NCI-H748 treated with DMSO at 0.1 percent for 48 hours (cell line): ENCODE measurements around the gene VEGFB.

ENCODE experiments used
- DNase-seq: peaks from one replicate; lab custom pipeline; 2025; lab: John Stamatoyannopoulos, UW

Gene VEGFB

DNA sequence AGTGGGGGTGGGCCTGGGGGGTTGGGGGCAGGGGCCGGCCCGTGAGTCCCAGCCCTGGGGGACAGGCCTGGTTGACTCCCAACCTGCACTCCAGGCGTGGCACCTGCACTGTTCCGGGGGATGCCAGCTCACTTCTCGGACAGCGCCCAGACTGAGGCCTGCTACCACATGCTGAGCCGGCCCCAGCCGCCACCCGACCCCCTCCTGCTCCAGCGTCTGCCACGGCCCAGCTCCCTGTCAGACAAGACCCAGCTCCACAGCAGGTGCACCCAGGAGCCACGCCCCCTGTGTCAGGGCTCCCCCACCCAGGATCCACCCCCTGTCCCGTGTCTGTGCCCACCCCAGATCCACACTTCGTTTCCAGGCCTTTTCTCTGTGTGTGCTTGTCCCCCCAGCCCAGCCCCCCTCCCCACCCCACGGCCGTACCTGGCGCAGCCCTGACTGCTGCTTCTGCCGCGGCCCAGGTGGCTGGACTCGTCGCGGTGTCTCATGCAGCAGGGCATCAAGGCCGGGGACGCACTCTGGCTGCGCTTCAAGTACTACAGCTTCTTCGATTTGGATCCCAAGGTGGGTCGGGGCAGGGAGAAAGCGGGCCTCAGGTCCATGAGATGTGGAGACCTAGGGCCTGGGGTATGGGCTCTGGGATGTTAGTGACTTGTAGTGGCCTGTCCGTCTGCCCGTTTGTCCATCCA lies 23.1 kb upstream of the VEGFB start:
- DNase-seq, result no peak

DNA sequence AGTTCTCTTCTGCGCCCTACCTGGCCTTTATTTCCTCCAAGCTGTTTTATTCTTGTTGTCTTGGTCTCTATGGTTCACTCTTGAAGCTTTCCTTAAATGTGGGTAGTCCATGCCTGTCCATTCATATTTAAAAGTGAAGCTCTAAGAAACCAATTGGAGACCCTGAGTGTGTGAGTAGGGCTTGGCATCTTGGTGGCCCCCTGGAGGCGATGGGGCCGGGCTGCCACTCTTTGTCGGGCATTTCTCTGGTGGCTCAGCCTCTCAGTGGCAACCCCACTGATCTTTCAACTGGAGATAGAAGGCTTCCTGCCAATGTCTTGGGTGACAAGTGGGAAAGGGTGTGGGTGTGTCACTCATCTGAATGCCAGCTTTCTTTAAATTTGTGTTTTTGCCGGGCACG lies 17.5 kb upstream of the VEGFB start:
- DNase-seq, result no peak

DNA sequence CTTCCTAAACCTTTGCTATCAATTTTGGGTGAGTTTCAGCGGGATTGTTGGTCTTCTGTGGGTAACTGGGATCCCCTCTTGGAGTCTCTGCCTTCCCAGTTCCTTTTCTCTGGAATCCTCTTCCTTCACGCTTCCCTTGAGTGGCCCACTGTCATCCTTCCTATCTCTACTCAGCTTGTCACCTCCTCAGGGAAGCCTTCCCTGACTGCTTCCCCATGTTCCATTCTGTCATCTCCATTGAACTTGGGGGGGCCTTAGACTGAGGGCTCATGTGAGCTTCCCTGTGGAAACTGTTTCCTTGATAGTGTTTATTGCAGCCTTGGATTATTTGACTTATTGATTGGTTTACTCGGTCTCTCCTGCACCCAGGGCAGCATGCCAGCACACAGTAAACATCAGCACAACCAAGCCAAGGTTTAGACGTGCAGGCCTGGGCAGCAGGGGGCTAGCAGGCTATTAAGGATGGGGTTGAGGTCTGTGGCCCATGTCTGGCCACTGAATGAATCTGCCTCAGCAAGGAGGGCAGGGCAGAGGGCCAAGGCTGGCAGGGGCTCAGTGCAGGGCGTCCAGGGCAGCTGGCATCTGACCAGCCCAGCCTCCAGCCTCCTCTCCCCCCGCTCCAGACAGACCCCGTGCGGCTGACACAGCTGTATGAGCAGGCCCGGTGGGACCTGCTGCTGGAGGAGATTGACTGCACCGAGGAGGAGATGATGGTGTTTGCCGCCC lies 15.6 kb upstream of the VEGFB start:
- DNase-seq, result no peak

DNA sequence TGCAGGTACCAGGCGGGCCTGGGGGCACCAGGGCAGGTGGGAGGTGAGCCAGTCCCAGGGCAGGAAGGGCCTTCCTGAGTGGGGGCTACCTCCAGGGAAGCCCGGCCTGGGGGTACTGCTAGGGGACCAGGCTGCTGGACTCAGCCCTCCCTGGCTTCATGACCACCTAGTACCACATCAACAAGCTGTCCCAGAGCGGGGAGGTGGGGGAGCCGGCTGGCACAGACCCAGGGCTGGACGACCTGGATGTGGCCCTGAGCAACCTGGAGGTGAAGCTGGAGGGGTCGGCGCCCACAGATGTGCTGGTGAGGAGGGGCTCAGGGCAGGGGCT lies 15.1 kb upstream of the VEGFB start:
- DNase-seq, result no peak

DNA sequence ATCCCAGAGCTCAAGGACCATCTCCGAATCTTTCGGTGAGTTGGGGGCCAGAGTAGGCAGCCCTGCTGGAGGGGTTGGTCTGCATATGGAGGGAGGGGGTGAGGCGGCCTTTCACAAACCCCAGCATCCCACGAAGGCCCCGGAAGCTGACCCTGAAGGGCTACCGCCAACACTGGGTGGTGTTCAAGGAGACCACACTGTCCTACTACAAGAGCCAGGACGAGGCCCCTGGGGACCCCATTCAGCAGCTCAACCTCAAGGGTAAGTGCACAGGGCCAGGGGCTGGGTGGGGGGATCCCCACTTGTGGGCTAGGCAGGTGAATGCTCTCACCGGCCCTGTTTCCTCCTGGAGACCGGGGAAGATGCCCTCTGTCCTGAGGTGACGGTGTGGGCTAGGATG lies 14.6 kb upstream of the VEGFB start:
- no peak for DNase-seq

DNA sequence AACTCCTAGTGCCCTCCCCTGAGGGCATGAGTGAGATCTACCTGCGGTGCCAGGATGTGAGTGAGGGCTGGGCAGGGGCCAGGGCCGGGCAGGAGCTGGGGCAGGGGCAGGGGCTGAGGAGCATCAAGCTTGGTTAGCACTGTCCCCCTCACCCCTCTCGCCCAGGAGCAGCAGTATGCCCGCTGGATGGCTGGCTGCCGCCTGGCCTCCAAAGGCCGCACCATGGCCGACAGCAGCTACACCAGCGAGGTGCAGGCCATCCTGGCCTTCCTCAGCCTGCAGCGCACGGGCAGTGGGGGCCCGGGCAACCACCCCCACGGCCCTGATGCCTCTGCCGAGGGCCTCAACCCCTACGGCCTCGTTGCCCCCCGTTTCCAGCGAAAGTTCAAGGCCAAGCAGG lies 14.1 kb upstream of the VEGFB start:
- DNase-seq, result no peak

DNA sequence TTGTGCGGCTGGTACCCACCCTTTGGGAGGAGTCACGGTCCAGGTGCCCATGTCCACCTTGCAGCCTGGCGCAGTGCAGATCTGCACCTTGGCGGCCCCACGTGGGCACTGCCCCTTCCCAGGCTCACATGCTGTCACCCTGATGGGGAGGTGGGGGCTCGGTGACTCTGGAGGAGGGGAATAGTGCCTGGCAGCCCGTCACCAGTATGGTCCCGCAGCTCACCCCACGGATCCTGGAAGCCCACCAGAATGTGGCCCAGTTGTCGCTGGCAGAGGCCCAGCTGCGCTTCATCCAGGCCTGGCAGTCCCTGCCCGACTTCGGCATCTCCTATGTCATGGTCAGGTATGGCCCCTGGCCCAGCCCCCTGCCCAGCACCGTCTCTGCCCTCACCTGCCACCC lies 13.6 kb upstream of the VEGFB start:
- DNase-seq, result no peak

DNA sequence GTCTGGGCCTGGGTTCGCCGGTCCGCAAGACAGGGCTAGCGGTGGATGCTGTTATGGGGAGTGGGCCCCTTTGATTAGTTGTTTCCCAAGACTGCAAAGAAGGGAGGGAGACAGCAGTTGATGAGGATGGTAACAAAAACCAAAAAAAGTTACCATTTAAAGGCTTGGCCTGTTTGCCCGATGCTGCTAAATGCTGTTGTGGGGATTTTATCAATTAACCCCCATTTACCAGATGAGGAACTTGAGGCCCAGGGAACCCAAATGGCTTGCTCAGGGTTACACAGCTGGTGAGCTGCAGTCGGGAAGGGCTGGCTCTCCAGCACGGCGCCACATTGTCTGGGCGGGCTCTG lies 11.8 kb upstream of the VEGFB start:
- no peak for DNase-seq

DNA sequence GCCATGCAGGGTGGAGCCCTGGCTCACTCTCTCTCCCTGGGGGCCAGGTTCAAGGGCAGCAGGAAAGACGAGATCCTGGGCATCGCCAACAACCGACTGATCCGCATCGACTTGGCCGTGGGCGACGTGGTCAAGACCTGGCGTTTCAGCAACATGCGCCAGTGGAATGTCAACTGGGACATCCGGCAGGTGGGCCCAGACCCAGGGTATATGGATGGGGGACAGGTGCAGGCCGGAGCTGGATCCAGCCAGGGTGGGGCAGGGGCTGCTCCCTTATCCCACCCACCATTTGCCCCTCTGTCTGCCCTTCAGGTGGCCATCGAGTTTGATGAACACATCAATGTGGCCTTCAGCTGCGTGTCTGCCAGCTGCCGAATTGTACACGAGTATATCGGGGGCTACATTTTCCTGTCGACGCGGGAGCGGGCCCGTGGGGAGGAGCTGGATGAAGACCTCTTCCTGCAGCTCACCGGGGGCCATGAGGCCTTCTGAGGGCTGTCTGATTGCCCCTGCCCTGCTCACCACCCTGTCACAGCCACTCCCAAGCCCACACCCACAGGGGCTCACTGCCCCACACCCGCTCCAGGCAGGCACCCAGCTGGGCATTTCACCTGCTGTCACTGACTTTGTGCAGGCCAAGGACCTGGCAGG lies 11.3 kb upstream of the VEGFB start:
- DNase-seq, result no peak

DNA sequence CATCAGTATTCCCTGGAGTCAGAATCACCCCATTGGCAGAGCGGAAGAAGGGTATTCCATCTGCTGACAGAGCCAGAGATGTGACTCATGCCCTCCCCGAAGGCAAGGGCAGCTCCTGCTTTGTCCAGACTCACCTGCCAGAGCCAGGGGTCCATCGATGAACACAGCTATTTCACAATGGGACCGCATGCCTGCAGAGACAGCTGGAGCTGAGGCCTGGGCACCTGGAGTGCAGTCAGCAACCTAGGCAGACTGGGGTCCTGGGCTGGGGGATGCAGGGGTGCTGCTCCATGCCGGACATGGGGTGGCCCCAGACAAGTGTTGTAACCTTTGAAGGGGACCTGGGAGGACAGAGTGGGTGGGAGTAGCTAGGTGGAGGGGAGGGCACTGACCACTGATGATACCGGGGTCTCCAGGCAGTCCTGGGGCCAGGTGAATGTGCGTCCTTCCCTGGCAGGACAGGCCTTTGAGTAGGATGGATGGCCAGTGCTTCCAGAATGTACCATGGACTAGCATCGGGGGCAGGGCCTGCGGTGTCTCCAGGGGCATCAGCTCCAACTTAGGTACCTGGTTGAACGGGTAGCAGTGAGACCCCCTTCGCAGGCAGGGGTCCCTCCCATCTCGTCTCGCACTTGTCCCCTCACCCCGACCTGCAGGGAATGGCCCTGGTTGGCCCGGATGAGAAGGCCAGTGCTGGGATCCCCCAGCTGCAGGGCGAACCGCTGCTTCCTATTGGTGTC lies 10.1 kb upstream of the VEGFB start:
- DNase-seq, result no peak

DNA sequence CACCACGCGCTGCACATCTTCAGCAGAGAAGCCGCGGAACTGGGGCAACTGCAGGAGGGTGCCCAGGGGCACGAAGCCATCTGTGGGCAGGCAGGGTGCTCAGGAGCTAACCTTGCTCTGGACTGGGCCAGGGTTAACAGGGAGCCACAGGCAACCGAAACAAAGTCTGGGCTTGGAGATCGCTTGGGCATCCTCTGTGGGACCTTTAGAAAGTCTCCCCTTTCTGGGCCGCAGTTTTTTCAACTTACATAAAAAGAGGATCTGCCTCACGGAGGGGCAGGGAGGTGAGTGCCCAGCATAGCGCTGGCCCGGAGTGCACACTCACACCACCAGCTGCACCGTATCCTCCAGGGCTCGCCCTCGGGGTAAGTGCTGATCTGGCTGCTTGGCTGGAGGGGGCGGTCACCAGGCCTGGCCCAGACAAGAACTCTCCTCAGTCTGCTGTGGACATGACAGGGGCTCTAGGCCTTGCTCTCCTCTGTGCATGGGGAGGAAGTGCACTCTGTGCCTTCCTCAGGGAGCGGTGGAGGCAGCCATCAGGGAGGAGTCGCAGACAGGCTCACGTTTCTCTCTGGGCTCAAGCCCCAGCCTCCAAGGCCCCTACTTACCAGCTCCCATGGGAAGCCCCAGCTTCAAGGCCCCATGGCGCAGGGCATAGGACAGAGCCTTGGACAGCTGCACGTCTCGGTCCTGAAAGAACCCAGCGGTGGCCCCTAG lies 9.3 kb upstream of the VEGFB start:
- no peak for DNase-seq

DNA sequence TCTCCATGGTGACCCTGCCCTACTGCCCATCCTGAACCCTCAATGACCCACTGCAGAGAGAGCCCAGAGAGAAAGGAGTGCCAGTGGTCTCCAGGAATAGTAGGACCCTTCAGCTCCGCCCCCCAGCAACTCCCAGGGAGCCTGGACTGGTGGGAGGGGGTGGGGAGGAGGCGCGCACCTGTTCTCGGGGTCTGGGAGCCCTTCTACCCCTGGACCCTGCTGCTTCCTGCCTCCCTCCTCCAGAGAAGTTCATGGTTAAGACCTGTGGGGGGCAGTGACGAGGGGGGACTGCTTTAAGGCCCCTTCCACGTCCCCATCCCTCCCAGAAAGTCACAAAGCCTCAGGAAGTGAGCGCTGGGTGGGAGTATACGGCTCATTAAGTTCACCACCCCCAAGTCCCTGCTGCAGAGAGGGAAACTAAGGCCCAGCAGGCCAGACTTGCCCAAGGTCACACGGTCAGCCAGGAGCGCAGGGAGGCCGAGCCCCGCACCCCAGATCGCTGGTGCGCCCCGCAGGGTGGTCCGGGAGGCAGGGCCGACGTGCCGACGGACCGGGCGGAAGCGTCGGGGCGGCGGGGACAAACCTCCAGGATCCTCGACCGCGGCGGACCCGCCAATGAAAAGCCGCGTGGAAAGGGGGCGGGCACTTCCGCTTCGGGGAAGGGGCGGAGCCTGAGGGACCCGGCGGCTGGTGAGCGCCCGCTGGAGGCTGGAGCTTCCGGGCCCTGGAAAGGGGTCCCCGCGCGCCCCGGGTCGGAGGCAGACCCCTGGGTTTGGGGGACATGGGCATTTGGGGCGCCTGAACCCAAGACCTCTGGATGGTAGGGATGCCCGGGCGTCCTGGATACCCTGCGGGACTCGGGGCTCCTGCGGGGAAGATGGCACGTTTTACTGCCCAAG lies 8.5 kb upstream of the VEGFB start, which contains the start of the genes NUDT22 and TRPT1:
Gene NUDT22, plus strand, starts transcription at position 667 of the 899 bp plus-strand sequence. CDS start 379 bp downstream, outside the sequence.
Gene TRPT1, minus strand, starts transcription at position 579 of the 899 bp plus-strand sequence. Its CDS starts 326 bp downstream, at position 253.
- DNase-seq, result peak; percentile 82

DNA sequence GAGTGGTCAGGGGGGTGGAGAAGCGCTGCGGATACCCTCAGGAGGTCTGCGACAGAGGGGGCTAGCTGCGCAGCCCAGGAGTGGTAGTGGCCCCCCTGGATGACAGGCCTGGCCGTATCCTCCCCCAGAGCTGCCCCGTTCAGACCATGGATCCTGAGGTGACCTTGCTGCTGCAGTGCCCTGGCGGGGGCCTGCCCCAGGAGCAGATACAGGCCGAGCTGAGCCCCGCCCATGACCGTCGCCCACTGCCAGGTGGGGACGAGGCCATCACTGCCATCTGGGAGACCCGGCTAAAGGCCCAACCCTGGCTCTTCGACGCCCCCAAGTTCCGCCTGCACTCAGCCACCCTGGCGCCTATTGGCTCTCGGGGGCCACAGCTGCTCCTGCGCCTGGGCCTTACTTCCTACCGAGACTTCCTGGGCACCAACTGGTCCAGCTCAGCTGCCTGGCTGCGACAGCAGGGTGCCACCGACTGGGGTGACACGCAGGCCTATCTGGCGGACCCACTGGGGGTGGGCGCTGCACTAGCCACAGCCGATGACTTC lies 7.8 kb upstream of the VEGFB start:
- DNase-seq, result peak; percentile 36

DNA sequence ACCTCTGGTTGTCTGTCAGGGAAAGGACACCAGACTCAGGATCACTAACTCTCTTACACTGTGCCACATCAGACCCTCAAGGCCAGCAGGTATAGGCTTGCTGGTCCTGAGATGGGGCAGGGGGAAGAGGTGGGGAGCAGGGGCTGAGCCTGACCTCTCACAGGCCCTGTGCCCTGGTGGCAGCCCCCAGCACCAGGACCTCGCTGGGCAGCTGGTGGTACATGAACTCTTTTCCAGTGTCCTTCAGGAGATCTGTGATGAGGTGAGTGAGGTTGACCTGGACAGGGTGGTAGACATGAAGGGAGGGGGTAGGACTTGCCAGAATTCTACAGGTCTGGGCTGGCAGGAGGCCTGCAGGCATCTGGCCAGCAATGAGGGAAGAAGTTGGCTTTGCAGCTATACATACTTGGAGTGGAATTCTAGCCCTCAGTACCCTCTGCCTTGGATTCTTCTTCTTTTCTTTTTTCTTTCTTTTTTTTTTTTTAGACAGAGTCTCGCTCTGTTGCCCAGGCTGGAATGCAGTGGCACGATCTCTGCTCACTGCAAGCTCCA lies 6.9 kb upstream of the VEGFB start:
- no peak for DNase-seq

DNA sequence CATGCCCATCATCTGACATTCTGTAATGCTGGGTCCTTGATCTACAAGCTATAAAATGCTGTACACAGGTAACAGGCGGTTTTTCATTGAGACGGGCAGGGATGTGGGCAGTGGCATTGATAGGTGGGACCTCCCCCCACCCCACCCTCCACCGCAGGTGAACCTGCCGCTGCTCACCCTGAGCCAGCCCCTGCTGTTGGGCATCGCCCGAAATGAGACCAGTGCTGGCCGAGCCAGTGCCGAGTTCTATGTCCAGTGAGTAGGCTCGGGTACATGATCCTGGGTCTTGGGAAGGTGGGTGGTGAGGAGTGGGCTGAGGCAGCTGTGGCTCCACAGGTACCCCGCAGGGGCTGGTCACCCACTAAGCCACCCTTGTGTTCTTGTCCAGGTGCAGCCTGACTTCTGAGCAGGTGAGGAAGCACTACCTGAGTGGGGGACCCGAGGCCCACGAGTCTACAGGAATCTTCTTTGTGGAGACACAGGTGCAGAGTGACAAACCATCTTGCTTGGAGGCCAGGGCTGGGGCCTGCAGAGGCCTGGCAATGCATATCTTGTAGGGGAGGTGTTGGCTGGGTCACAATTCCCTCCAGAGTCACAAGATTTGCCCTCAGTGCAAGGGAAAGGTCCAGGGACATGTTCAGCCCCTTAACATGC lies 5.2 kb upstream of the VEGFB start:
- DNase-seq, result no peak

DNA sequence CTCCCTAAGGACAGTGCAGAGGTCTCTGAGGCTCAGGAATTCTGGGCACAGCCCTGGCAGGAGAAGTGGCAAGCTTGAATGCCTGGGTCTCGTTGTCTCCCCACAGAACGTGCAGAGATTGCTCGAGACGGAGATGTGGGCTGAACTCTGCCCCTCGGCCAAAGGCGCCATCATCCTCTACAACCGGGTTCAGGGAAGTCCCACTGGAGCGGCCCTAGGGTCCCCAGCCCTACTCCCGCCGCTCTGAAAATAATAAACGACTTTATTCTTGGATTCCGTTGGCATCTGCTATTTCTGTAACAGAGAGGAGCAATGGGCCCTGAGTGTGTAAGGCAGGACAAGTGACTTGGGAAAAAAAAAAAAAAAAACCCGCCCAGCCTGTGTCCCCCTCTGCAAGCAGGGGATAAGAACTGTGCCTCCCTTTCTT lies 4.6 kb upstream of the VEGFB start:
- no peak for DNase-seq

DNA sequence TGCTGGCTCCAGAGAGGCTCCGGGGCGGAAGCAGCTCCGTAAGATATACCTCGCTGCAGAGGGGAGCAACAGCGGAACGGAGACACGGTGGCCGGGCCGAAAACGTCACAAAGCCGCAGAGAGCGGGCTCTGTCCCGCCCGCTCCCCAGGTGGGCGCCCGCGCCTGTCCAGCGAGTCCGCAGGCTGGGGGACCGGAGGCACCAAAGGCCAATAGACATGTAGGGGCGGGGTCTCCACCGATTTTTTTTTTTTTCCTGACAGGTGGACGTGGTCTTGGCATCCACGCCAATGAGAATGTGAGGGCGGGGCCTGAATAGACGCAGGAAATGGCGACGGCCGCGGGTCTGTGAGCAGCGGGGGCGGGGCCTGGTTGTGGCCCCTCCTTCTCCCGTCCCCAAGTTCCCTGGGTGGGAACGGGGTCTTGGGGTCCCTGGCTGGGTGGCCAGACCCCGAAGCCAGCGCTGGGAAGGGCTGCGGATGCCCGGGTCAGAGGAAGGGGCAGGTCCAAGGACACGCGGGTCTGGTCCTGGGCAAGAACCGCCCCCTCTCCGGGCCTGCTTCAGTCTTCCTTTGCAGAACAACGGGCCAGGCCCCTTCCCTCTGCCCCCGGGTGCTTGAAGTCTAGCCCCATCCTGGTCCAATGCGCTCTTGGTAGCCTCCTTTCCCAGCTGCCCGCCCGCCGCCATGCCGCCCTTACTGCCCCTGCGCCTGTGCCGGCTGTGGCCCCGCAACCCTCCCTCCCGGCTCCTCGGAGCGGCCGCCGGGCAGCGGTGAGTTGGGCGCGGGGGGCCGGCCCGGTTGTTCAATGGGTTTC lies 4.0 kb upstream of the VEGFB start, which contains the start of gene DNAJC4:
Gene DNAJC4, plus strand, starts transcription at position 378 of the 814 bp plus-strand sequence. Its CDS starts 307 bp downstream, at position 685.
- peak; percentile 90 for DNase-seq

DNA sequence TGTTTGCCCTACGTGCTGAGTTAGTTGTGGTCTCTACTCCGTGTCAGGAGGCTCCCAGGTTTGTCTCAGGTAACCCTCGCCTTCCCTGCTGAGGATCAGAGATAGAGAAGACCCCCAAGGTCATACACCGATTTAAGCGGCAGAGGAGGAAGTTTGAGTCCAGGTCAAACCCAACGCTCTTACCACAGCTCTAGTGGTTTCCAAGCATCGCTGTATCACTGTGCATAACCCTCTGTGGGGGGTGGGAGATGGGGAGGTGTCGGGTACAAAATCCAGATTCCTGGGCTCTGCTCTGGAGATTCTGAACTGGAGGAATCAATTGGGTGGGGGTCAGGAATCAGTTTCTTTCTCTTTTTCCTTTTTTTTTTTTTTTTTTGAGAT lies 3.4 kb upstream of the VEGFB start:
- DNase-seq, result no peak

DNA sequence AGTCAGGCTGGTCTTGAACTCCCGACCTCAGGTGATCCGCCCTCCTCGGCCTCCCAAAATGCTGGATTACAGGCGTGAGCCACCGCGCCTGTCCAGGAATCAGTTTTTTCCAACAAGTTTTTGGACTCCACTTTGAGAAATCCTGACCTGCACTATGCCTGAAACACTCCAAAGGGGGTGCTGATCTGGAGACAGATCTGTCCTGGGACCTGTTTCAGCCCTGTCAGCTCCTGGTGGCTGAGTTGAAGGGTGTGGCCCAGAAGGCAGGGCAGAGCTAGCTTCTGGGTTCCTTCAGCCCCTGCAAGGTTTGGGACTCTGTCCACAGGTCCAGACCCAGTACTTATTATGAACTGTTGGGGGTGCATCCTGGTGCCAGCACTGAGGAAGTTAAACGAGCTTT lies 2.8 kb upstream of the VEGFB start:
- DNase-seq, result no peak
